Sigmoid colon (tissue), 7 donors: ENCODE results near the gene PPP1CB. TPM values are rescaled to one million over a fixed set of nuclear protein-coding genes. Genes with fewer than 3 reads are reported as not detected.

ENCODE experiments used
- DNase-seq: peaks from one replicate; pipeline ENCODE4 v3.0.0-alpha.2; 2019
- H3K27ac ChIP-seq, 4 donors: fragments of 200-600 bp; sonication (generic); one replicate each; pipeline ENCODE4 v1.5.1; 2016 to 2019; ENCODE audit warnings: mild to moderate bottlenecking in 1 of 4
- H3K27me3 ChIP-seq, 3 donors: fragments of 200-600 bp; sonication (generic); one replicate each; pipeline ENCODE4 v1.5.1; 2019; ENCODE audit warnings: mild to moderate bottlenecking in 1 of 3
- H3K36me3 ChIP-seq, 4 donors: fragments of 200-600 bp; sonication (generic); one replicate each; pipeline ENCODE4 v1.5.1; 2016 to 2019
- H3K4me1 ChIP-seq, 4 donors: fragments of 200-600 bp; sonication (generic); one replicate each; pipeline ENCODE4 v1.5.1; 2017 to 2019
- H3K4me3 ChIP-seq, 4 donors: fragments of 200-600 bp; sonication (generic); one replicate each; pipeline ENCODE4 v1.5.1; 2017 to 2019; ENCODE audit warnings: mild to moderate bottlenecking in 2 of 4, moderate library complexity in 1 of 4
- H3K9me3 ChIP-seq, 4 donors: fragments of 200-600 bp in 3 of 4; sonication (generic) in 3 of 4; one replicate each; pipeline versions ENCODE4 v1.5.1 to v1.6.1; 2013 to 2019
- CTCF ChIP-seq, 4 experiments: fragments of 450-650 bp in 3 of 4; fragments of 200-600 bp in 1 of 4; IDR thresholded peaks; one replicate each; pipeline ENCODE4 v1.5.1; 2016 to 2019; ENCODE audit warnings: antibody characterized with exemption in 4 of 4, mild to moderate bottlenecking in 3 of 4, moderate library complexity in 2 of 4
- EP300 ChIP-seq, 4 donors: sonication (generic); formaldehyde crosslinking; IDR thresholded peaks; one replicate each; pipeline ENCODE4 v1.6.1; 2017; ENCODE audit warnings: antibody characterized with exemption in 4 of 4
- POLR2A ChIP-seq, 2 donors: fragments of 450-650 bp; IDR thresholded peaks; one replicate each; pipeline ENCODE4 v1.6.1; 2016; ENCODE audit warnings: antibody characterized with exemption in 2 of 2, mild to moderate bottlenecking in 2 of 2, moderate library complexity in 2 of 2
- POLR2AphosphoS5 ChIP-seq, 4 donors: sonication (generic); formaldehyde crosslinking; IDR thresholded peaks; one replicate each; pipeline ENCODE4 v1.6.1; 2017; ENCODE audit warnings: antibody characterized with exemption in 4 of 4
- WGBS, 2 donors: extraction: QIAGEN DNeasy Blood & Tissue Kit; methylation state at CpG; one replicate each; pipeline ENCODE4 v1.1.7; 2013; 5-methylcytosine and 5-hydroxymethylcytosine counted together
- intact Hi-C: fragments of 100-400 bp; cut with DNase I; formaldehyde crosslinking; loops from one replicate; pipeline ENCODE4 v1.15.1; 2023
- polyA plus RNA-seq, 3 donors: library from polyadenylated mRNA; stranded (reverse); fragments of 200-250 nt; gene quantifications; one replicate each; pipeline ENCODE4 v1.2.3, GENCODE V29; 2013
- total RNA-seq, 4 donors: library from RNA; depleted of rRNA; stranded (reverse); fragments of >200 nt; gene quantifications; one replicate each; pipeline ENCODE4 v1.1.0, GENCODE V29; 2016
- donor health status: healthy with polysubstance abuse.
- donor health status: Bipolar disorder and iron deficiency.
- donor health status: healthy.

PPP1CB gene
- total and polyA plus RNA-seq, 7 donors, result 88.7 to 567 (median 446) TPM

GRCh38 chr2:28748941-28749340 is 2.7 kb upstream of the PPP1CB start:
- WGBS, 2 donors, result 94 to 95% methylated on average over 1 of the region's 1 CpG
- DNase-seq, result no peak
- no peak overlapping the region for H3K4me3 ChIP-seq
- no peaks in the 10 kb centered on the region for H3K36me3 ChIP-seq
- intact Hi-C loops, result no loop called here
- H3K4me1 ChIP-seq, result peaks cover 0 to 18% (median 12%) of the 10 kb centered on the region in 4 donors
- no peaks in the 10 kb centered on the region for H3K9me3 ChIP-seq
- no peak for TF ChIP-seq POLR2AphosphoS5 (IDR thresholded peaks at IDR 0.05)
- no peak for TF ChIP-seq CTCF (IDR thresholded peaks at IDR 0.05)
- TF ChIP-seq EP300 (IDR thresholded peaks at IDR 0.05), result no peak
- no peaks in the 10 kb centered on the region for H3K27me3 ChIP-seq
- peak overlapping the region in 3 of 4 donors; percentile 99 to 100 (median 100) for H3K27ac ChIP-seq

DNA sequence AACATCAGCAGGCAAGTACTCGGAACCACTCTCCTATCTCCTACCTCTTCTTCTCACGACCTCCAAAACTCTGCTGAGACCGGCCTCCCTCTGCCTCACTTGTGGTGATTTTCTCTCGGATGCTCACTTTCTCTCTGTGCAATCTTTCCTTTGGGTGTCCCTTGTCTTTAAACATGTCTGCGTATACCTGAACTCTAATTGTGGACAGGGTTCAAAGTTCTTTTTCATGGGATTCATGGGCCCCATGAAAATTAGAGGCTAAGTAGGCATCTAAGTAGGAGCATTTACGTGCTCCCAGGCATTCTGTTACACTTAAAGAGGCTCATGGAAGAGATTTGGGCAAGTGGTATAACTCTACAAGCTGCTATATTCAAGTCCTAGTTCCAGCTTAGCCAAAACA is 2.1 kb upstream of the PPP1CB start:
- WGBS, 2 donors, result 87 to 95% methylated on average over 6 of the region's 6 CpGs
- no peaks in the 10 kb centered on the region for H3K27me3 ChIP-seq
- no peak overlapping the region for H3K4me3 ChIP-seq
- H3K9me3 ChIP-seq, result no peaks in the 10 kb centered on the region
- intact Hi-C loops, result no loop called here
- TF ChIP-seq POLR2A (IDR thresholded peaks at IDR 0.05) (no peak), POLR2AphosphoS5 (IDR thresholded peaks at IDR 0.05) (no peak), CTCF (IDR thresholded peaks at IDR 0.05) (no peak), EP300 (IDR thresholded peaks at IDR 0.05) (no peak)
- peaks cover 0 to 24% (median 18%) of the 10 kb centered on the region in 4 donors for H3K4me1 ChIP-seq
- no peaks in the 10 kb centered on the region for H3K36me3 ChIP-seq
- peak overlapping the region; percentile 99 to 100 (median 100) for H3K27ac ChIP-seq
- no peak for DNase-seq

- H3K36me3 ChIP-seq, result no peaks in the 10 kb centered on the region
- peak overlapping the region; percentile 99 to 100 (median 100) for H3K27ac ChIP-seq
- H3K27me3 ChIP-seq, result no peaks in the 10 kb centered on the region
- peak overlapping the region; percentile 91 to 99 (median 92) for H3K4me3 ChIP-seq
- H3K9me3 ChIP-seq, result no peaks in the 10 kb centered on the region
- DNase-seq, result peak; percentile 71
- TF ChIP-seq POLR2A (IDR thresholded peaks at IDR 0.05), result no peak
- peak in 1 of 4 experiments; percentile 9 for TF ChIP-seq CTCF (IDR thresholded peaks at IDR 0.05)
- TF ChIP-seq EP300 (IDR thresholded peaks at IDR 0.05), result no peak
- 12 to 20% methylated on average over 14 of the region's 14 CpGs for WGBS, 2 donors
- peaks cover 0 to 34% (median 28%) of the 10 kb centered on the region in 4 donors for H3K4me1 ChIP-seq
- intact Hi-C loops, result loop anchor here (1.0 to 5.0 kb wide), 3 partner anchors 33 to 122 kb away; partner anchors contain the start of gene TRMT61B
These were observed 1.0 kb upstream of the PPP1CB start for GRCh38 chr2:28750316-28751251.

DNA sequence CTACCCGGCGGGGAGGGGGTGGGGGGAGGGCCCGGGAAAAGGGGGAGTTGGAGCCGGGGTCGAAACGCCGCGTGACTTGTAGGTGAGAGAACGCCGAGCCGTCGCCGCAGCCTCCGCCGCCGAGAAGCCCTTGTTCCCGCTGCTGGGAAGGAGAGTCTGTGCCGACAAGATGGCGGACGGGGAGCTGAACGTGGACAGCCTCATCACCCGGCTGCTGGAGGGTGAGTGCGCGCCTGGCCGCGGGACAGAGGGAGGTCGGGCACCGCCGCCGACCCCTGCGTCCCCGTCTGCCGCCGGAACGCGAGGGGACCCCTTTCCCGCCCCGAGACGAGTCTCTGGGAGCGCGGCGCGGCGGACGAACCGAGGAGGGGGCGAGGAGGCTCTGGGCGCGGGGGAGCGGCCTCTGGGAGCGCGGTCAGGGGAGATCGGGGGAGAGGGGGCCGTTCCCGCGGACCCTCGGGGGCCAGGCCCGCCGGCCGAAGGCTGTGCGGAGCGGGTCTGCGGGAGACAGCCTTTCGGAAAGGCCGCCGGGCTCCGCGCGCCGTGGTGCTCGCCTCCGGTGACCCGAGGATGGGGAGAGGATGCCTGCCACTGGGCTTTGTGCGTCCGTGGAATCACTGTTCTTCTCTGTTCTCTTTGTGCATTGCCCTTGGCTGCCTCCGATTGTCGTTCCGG is 463 bp downstream of the PPP1CB start:
- H3K27me3 ChIP-seq, result no peaks in the 10 kb centered on the region
- H3K36me3 ChIP-seq, result no peaks in the 10 kb centered on the region
- H3K9me3 ChIP-seq, result no peaks in the 10 kb centered on the region
- DNase-seq, result peak; percentile 74
- WGBS, 2 donors, result 1% methylated on average over 78 of the region's 78 CpGs
- peak overlapping the region; percentile 91 to 99 (median 92) for H3K4me3 ChIP-seq
- H3K27ac ChIP-seq, result peak overlapping the region; percentile 99 to 100 (median 100)
- peak; percentile 49 to 79 (median 63) for TF ChIP-seq POLR2AphosphoS5 (IDR thresholded peaks at IDR 0.05)
- TF ChIP-seq EP300 (IDR thresholded peaks at IDR 0.05), result no peak
- TF ChIP-seq CTCF (IDR thresholded peaks at IDR 0.05), result no peak
- TF ChIP-seq POLR2A (IDR thresholded peaks at IDR 0.05), result peak; percentile 41 to 56
- intact Hi-C loops, result loop anchor here (1.0 to 5.0 kb wide), 4 partner anchors 35 to 185 kb away; partner anchors contain the start of gene TRMT61B
- H3K4me1 ChIP-seq, result peaks cover 0 to 50% (median 42%) of the 10 kb centered on the region in 4 donors
